GM12878 (cell line): Measurements from ENCODE around the gene LRRC15. TPM values are rescaled to one million over a fixed set of nuclear protein-coding genes. Genes with fewer than 3 reads are reported as not detected.

Source experiments
- ATAC-seq: fragments of 200-7000 bp; cut with Tn5 transposase; 3 replicates; pipeline ENCODE4 v1.9.1; 2020; ENCODE audit warnings: mild to moderate bottlenecking, moderate library complexity
- BruUV-seq: library from RNA; stranded (reverse); fragments of 400-500 nt; replicated peaks from 2 replicates; lab custom pipeline; 2021; lab: Mats Ljungman, UMichigan
- CTCF ChIA-PET: fragments of 300-600 bp; sonication (Branson Sonifier 250); formaldehyde crosslinking; extraction: SDS; loops from one replicate; lab custom pipeline; 2021; ENCODE audit warnings: inconsistent platforms; lab: Yijun Ruan, JAX
- POLR2A ChIA-PET: fragments of 350-600 bp; formaldehyde crosslinking; extraction: SDS; loops from one replicate; lab custom pipeline; 2021; ENCODE audit warnings: inconsistent platforms; lab: Charles Lee
- RAD21 ChIA-PET: fragments of 300-600 bp; sonication (Branson Sonifier 250); formaldehyde crosslinking; loops from one replicate; lab custom pipeline; 2023; ENCODE audit warnings: antibody characterized with exemption; ENCODE audit not compliant: unreplicated experiment; lab: Charles Lee
- SMC1A ChIA-PET: fragments of 300-600 bp; sonication (Branson Sonifier 250); formaldehyde crosslinking; loops from one replicate; lab custom pipeline; 2023; ENCODE audit not compliant: unreplicated experiment, uncharacterized antibody; lab: Charles Lee
- DNase-seq: peaks from one replicate; pipeline ENCODE4 v3.0.0-alpha.2; 2011; ENCODE audit warnings: low read depth, low spot score
- FAIRE-seq: peaks from 3 replicates; lab custom pipeline; 2011; peaks lifted over from hg19 to GRCh38; lab: Jason Lieb, UNC
- H2AFZ ChIP-seq: 2 replicates; pipeline ENCODE4 v1.6.0; 2011; ENCODE audit warnings: low read depth, low read length, control low read depth; ENCODE audit not compliant: control insufficient read depth
- H3K27ac ChIP-seq: 2 replicates; pipeline ENCODE4 v1.5.1; 2011; ENCODE audit warnings: control low read depth; ENCODE audit not compliant: control insufficient read depth, insufficient read depth
- H3K27me3 ChIP-seq, 2 experiments: replicated peaks in 1 of 2; 2 replicates each; pipeline versions ENCODE4 v1.6.0 to v1.6.1; 2011; ENCODE audit warnings: low read length in 1 of 2; ENCODE audit not compliant: control insufficient read depth in 2 of 2, insufficient read depth in 2 of 2
- H3K36me3 ChIP-seq, 2 experiments: 2 replicates each; pipeline ENCODE4 v1.5.1; 2011; ENCODE audit warnings: low read length in 1 of 2; ENCODE audit not compliant: control insufficient read depth in 2 of 2, insufficient read depth in 2 of 2
- H3K4me1 ChIP-seq: 2 replicates; pipeline ENCODE4 v1.6.1; 2011; ENCODE audit warnings: mild to moderate bottlenecking, low read length, moderate library complexity, mixed read lengths; ENCODE audit not compliant: control insufficient read depth, insufficient read depth
- H3K4me2 ChIP-seq: 2 replicates; pipeline ENCODE4 v1.6.0; 2011; ENCODE audit warnings: control low read depth; ENCODE audit not compliant: control insufficient read depth, insufficient read depth
- H3K4me3 ChIP-seq: fragments of 200-600 bp; sonication (generic); 2 replicates; pipeline ENCODE4 v1.5.1; 2016
- H3K79me2 ChIP-seq: 2 replicates; pipeline ENCODE4 v1.6.0; 2011; ENCODE audit warnings: low read length; ENCODE audit not compliant: control insufficient read depth, insufficient read depth
- H3K9ac ChIP-seq: 2 replicates; pipeline ENCODE4 v1.8.0; 2011; ENCODE audit warnings: low read length, control low read depth, mixed read lengths; ENCODE audit not compliant: control insufficient read depth, insufficient read depth
- H3K9me3 ChIP-seq: replicated peaks from 3 replicates; pipeline ENCODE4 v1.5.1; 2011; ENCODE audit warnings: mild to moderate bottlenecking, low read length; ENCODE audit not compliant: control insufficient read depth, insufficient read depth
- H4K20me1 ChIP-seq: 2 replicates; pipeline ENCODE4 v1.6.0; 2011; ENCODE audit not compliant: control insufficient read depth, insufficient read depth
- CBFB ChIP-seq: IDR thresholded peaks from 2 replicates; pipeline ENCODE4 v1.6.1; 2016; ENCODE audit warnings: antibody characterized with exemption, low read depth
- HDGF ChIP-seq: fragments of 450-650 bp; IDR thresholded peaks from 2 replicates; pipeline ENCODE4 v1.6.1; 2016; ENCODE audit warnings: antibody characterized with exemption
- IKZF2 ChIP-seq, 2 experiments: fragments of 450-650 bp; IDR thresholded peaks; 2 replicates each; pipeline ENCODE4 v1.6.1; 2017; ENCODE audit warnings: mild to moderate bottlenecking in 2 of 2, moderate library complexity in 2 of 2
- NR2C1 ChIP-seq: fragments of 450-650 bp; IDR thresholded peaks from 2 replicates; pipeline ENCODE4 v1.6.1; 2017; ENCODE audit warnings: antibody characterized with exemption, mild to moderate bottlenecking, moderate library complexity
- ZBED1 ChIP-seq: IDR thresholded peaks from 2 replicates; pipeline ENCODE4 v1.6.1; 2016; ENCODE audit warnings: borderline replicate concordance
- WGBS: methylation state at CpG from one replicate; pipeline ENCODE4 v1.1.6; 2016; ENCODE audit warnings: low lambda C conversion rate; ENCODE audit not compliant: insufficient replicate concordance, insufficient coverage; ENCODE audit errors: missing lambda C conversion rate; 5-methylcytosine and 5-hydroxymethylcytosine counted together
- in situ Hi-C: fragments of 300-500 bp; cut with MboI; formaldehyde crosslinking; loops from 9 replicates; pipeline ENCODE4 v1.14.3; 2018; ENCODE audit warnings: mixed read lengths
- intact Hi-C: fragments of 100-400 bp; cut with micrococcal nuclease; formaldehyde crosslinking; loops from one replicate; pipeline ENCODE4 v1.14.2; 2022; ENCODE audit not compliant: unreplicated experiment
- polyA plus RNA-seq, 11 experiments: library from polyadenylated mRNA; depleted of rRNA in 4 of 11; unstranded in 6 of 11; stranded (reverse) in 5 of 11; fragments of >200 nt; fragmentation: Nextera tagmentation in 4 of 11; fragmentation: Illumina TruSeq in 1 of 11; extraction: Ambion mirVana in 4 of 11; extraction: Trizol in 1 of 11; gene quantifications; 1 replicate in 1 of 11; 2 replicates in 10 of 11; pipeline versions ENCODE4 v1.2.1 to v1.2.3, GENCODE V29; 2011 to 2016; ENCODE audit warnings: inconsistent platforms in 2 of 11, missing spikeins in 2 of 11, low read depth in 1 of 11
- total RNA-seq, 4 experiments: library from RNA; depleted of rRNA in 3 of 4; stranded (reverse); fragments of >200 nt in 3 of 4; fragmentation: Illumina TruSeq in 1 of 4; extraction: Trizol in 1 of 4; gene quantifications; 2 replicates each; pipeline versions ENCODE4 v1.2.1 to v1.2.3, GENCODE V29; 2013 to 2021
- TF ChIP-seq, protein P1 (sequence below): IDR thresholded peaks from 2 replicates; pipeline ENCODE4 v1.6.1; 2012; ENCODE audit warnings: low read length, inconsistent platforms
- TF ChIP-seq, protein P2 (sequence below): IDR thresholded peaks from 2 replicates; pipeline ENCODE4 v1.6.1; 2012; ENCODE audit warnings: improper control_type of control experiment, low read depth, low read length; ENCODE audit not compliant: insufficient replicate concordance
- TF ChIP-seq, protein P3 (sequence below): IDR thresholded peaks from 2 replicates; pipeline ENCODE4 v1.6.1; 2011; ENCODE audit warnings: low read depth, mild to moderate bottlenecking, low read length, moderate library complexity, borderline replicate concordance; ENCODE audit errors: extremely low read depth
- TF ChIP-seq, protein P4 (sequence below), 3 experiments: IDR thresholded peaks in 2 of 3; conservative IDR thresholded peaks in 1 of 3; 2 replicates each; pipeline ENCODE4 v1.5.1; 2011; ENCODE audit warnings: low read depth in 3 of 3, low read length in 3 of 3, mild to moderate bottlenecking in 3 of 3, control low read depth in 2 of 3, moderate library complexity in 2 of 3, inconsistent platforms in 1 of 3, mixed read lengths in 1 of 3; ENCODE audit not compliant: control insufficient read depth in 2 of 3, insufficient read depth in 1 of 3; ENCODE audit errors: extremely low read depth in 1 of 3

LRRC15 gene
- total and polyA plus RNA-seq, 10 of the 15 experiments (the other 5 are each of a cell fraction or from before 2014, with no cell fraction given): not detected

DNA sequence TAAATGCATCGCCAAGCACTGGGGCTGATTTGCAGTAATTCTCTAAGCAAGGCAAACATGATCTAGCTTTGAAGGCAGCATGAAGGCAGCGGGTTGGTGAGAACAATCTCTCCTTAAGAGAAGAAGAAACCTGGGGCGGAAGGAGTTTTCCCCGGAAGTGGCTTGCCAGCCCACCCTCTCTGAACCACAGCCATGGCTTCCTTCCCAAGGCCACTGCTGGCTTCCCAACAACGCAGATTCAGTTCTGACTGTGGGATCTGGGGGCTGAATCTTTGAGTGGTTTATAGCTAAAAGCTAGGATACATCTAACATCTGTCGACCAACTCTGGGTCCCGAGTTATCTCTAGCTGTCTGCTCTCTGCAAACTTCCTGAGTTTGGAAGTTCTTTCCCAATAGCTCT is 14.2 kb downstream of the LRRC15 start (continued):
- TF ChIP-seq, protein P1, sequence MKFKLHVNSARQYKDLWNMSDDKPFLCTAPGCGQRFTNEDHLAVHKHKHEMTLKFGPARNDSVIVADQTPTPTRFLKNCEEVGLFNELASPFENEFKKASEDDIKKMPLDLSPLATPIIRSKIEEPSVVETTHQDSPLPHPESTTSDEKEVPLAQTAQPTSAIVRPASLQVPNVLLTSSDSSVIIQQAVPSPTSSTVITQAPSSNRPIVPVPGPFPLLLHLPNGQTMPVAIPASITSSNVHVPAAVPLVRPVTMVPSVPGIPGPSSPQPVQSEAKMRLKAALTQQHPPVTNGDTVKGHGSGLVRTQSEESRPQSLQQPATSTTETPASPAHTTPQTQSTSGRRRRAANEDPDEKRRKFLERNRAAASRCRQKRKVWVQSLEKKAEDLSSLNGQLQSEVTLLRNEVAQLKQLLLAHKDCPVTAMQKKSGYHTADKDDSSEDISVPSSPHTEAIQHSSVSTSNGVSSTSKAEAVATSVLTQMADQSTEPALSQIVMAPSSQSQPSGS: no peak
- TF ChIP-seq, all 136 proteins: peak for 0

DNA sequence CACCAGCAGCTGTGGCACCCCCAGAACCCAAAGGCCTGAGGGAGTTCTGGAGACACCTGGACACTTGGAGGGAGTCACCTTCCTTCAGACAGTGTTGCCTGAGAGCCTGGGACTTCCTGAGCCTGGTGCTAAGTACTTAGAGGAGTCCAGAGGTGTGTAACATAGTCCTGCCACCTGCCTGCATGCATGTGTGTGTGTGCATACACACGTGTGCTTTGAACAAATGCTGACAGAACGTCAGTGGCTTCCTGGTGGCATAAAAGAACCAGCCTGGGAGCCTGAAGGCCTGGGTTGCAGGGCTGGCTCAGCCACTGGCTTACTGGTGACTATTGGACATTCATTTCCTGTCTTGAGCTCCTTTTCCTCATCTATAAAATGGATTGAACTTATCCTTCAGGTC is 15.2 kb downstream of the LRRC15 start:
- ChIA-PET POLR2A (no interaction called here), RAD21 (no interaction called here), CTCF (interaction anchor here (3.9 kb wide), 1 partner anchor 10 kb away, joined by 18 read pairs; no protein-coding TSS in a partner anchor), SMC1A (no interaction called here)
- H3K4me2 ChIP-seq: no peak overlapping the region
- H3K79me2 ChIP-seq: no peaks in the 10 kb centered on the region
- ATAC-seq (no peak), DNase-seq (no peak), FAIRE-seq (no peak)
- no peak overlapping the region for H3K27ac ChIP-seq
- TF ChIP-seq HDGF: no peak
- TF ChIP-seq, protein P2, sequence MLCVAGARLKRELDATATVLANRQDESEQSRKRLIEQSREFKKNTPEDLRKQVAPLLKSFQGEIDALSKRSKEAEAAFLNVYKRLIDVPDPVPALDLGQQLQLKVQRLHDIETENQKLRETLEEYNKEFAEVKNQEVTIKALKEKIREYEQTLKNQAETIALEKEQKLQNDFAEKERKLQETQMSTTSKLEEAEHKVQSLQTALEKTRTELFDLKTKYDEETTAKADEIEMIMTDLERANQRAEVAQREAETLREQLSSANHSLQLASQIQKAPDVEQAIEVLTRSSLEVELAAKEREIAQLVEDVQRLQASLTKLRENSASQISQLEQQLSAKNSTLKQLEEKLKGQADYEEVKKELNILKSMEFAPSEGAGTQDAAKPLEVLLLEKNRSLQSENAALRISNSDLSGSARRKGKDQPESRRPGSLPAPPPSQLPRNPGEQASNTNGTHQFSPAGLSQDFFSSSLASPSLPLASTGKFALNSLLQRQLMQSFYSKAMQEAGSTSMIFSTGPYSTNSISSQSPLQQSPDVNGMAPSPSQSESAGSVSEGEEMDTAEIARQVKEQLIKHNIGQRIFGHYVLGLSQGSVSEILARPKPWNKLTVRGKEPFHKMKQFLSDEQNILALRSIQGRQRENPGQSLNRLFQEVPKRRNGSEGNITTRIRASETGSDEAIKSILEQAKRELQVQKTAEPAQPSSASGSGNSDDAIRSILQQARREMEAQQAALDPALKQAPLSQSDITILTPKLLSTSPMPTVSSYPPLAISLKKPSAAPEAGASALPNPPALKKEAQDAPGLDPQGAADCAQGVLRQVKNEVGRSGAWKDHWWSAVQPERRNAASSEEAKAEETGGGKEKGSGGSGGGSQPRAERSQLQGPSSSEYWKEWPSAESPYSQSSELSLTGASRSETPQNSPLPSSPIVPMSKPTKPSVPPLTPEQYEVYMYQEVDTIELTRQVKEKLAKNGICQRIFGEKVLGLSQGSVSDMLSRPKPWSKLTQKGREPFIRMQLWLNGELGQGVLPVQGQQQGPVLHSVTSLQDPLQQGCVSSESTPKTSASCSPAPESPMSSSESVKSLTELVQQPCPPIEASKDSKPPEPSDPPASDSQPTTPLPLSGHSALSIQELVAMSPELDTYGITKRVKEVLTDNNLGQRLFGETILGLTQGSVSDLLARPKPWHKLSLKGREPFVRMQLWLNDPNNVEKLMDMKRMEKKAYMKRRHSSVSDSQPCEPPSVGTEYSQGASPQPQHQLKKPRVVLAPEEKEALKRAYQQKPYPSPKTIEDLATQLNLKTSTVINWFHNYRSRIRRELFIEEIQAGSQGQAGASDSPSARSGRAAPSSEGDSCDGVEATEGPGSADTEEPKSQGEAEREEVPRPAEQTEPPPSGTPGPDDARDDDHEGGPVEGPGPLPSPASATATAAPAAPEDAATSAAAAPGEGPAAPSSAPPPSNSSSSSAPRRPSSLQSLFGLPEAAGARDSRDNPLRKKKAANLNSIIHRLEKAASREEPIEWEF: no peak
- TF ChIP-seq, protein P3, sequence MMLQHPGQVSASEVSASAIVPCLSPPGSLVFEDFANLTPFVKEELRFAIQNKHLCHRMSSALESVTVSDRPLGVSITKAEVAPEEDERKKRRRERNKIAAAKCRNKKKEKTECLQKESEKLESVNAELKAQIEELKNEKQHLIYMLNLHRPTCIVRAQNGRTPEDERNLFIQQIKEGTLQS: no peak
- TF ChIP-seq NR2C1: no peak
- no peak for TF ChIP-seq ZBED1
- TF ChIP-seq CBFB: no peak
- no peak for TF ChIP-seq IKZF2 (IDR thresholded peaks at IDR 0.05)
- TF ChIP-seq, protein P4, sequence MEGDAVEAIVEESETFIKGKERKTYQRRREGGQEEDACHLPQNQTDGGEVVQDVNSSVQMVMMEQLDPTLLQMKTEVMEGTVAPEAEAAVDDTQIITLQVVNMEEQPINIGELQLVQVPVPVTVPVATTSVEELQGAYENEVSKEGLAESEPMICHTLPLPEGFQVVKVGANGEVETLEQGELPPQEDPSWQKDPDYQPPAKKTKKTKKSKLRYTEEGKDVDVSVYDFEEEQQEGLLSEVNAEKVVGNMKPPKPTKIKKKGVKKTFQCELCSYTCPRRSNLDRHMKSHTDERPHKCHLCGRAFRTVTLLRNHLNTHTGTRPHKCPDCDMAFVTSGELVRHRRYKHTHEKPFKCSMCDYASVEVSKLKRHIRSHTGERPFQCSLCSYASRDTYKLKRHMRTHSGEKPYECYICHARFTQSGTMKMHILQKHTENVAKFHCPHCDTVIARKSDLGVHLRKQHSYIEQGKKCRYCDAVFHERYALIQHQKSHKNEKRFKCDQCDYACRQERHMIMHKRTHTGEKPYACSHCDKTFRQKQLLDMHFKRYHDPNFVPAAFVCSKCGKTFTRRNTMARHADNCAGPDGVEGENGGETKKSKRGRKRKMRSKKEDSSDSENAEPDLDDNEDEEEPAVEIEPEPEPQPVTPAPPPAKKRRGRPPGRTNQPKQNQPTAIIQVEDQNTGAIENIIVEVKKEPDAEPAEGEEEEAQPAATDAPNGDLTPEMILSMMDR (IDR thresholded peaks at IDR 0.05 in 2 of 3, conservative IDR thresholded peaks at IDR 0.05 in 1 of 3; ENCODE audit: control insufficient read depth in 2 of 3, extremely low read depth in 1 of 3, insufficient read depth in 1 of 3, low read depth in 3 of 3, low read length in 3 of 3): no peak
- peaks cover 0 to 3% of the 10 kb centered on the region in 2 experiments; a peak in 2 of 4 replicates for H3K27me3 ChIP-seq
- H2AFZ ChIP-seq: no peak overlapping the region
- BruUV-seq: no TSS peak
- H3K36me3 ChIP-seq: no peaks in the 10 kb centered on the region
- H4K20me1 ChIP-seq: no peaks in the 10 kb centered on the region
- H3K4me1 ChIP-seq: no peaks in the 10 kb centered on the region
- intact Hi-C loops: no loop called here
- H3K9me3 ChIP-seq: no peaks in the 10 kb centered on the region
- no peak overlapping the region for H3K9ac ChIP-seq
- H3K4me3 ChIP-seq: no peak overlapping the region
- in situ Hi-C loops: no loop called here
- 0% methylated on average over 2 of the region's 2 CpGs for WGBS
